T-helper 2 cell treated with Interferon-gamma antibody and Interleukin-4, amounts not matched to agents 5 μg/mL and 100 μg/mL, for 36 hours (primary cell): ENCODE results near the gene UBR2.
A peak's percentile ranks its signal among the peaks of the same experiment; 100 is the strongest.
"Not testable (repeated sequence)": the region's sequence is repeated elsewhere in the genome, so short reads cannot be mapped to it uniquely, and the experiment has no call there.

Experiments
- DNase-seq: peaks from one replicate; pipeline ENCODE4 v3.0.0; 2021; ENCODE audit warnings: low spot score
- H3K27ac Mint-ChIP-seq: one replicate; pipeline ENCODE4 v1.8.0; 2021; ENCODE audit warnings: mild to moderate bottlenecking, mixed read lengths
- H3K27me3 Mint-ChIP-seq: one replicate; pipeline ENCODE4 v1.8.0; 2021; ENCODE audit warnings: low read depth, mixed read lengths
- H3K36me3 Mint-ChIP-seq: one replicate; pipeline ENCODE4 v1.8.0; 2021; ENCODE audit warnings: low read depth, mixed read lengths
- H3K4me1 Mint-ChIP-seq: one replicate; pipeline ENCODE4 v1.8.0; 2021; ENCODE audit warnings: low read depth, mixed read lengths
- H3K4me3 Mint-ChIP-seq: one replicate; pipeline ENCODE4 v1.8.0; 2022; ENCODE audit warnings: mild to moderate bottlenecking, moderate library complexity, mixed read lengths
- H3K9me3 Mint-ChIP-seq: one replicate; pipeline ENCODE4 v1.8.0; 2021; ENCODE audit warnings: mixed read lengths

Gene UBR2

DNA sequence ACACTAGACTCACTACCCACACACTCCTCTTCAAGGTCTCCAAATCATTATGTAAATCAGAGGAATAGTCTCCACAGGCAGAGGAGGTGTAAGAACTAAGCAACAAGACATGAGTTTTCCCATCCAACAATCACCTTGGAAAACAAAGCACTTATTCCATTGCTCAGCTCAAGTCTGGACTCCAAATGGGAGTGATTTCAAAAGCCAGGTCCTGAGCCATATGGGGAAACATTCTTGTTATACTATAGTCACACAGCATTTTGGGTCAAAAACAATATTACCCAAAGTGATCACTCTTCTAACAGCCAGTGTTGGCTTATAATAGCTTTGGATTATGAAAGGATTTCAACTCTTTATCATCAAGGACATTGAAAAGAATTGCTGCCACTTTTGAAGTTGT is 162.2 kb downstream of the UBR2 start:
- Mint-ChIP-seq H3K9me3 (no peaks in the 10 kb centered on the region), H3K27me3 (no peaks in the 10 kb centered on the region), H3K4me3 (peak overlapping the region; percentile 85), H3K4me1 (peaks cover 15% of the 10 kb centered on the region), H3K27ac (peak overlapping the region; percentile 95), H3K36me3 (no peaks in the 10 kb centered on the region)
- no peak for DNase-seq

DNA sequence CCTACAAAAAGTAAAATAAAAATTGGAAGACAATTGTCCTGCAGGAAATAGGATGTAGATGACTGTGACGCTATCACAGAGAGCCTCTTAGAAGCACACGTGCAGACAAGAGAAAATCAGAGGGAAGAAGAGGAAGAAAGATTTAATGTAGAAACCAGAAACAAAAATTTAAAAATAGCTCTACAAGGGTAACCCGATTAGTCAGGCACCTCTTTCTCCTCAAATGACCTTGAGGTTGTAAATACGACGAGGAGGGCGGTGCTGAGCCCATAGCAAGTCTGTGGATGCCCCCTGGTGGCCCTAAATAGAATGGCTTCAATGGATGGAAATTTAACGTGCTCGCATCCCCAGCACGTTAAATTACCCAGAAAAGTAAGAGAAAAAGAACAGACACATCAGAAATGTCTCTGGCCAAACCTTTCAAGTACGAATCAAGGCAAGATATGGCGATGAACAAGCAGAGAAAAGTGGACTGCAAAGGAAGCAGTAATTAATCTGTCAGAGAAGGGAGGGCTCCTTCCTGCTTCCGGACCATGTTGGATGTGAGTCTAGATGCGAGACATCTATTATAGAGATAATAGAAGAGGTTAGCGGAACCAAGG is 162.8 kb downstream of the UBR2 start:
- H3K9me3 Mint-ChIP-seq = no peaks in the 10 kb centered on the region
- H3K27ac Mint-ChIP-seq = peak overlapping the region; percentile 95
- H3K27me3 Mint-ChIP-seq = no peaks in the 10 kb centered on the region
- peak overlapping the region; percentile 85 for H3K4me3 Mint-ChIP-seq
- peaks cover 15% of the 10 kb centered on the region for H3K4me1 Mint-ChIP-seq
- DNase-seq = peak; percentile 67
- H3K36me3 Mint-ChIP-seq = no peaks in the 10 kb centered on the region

DNA sequence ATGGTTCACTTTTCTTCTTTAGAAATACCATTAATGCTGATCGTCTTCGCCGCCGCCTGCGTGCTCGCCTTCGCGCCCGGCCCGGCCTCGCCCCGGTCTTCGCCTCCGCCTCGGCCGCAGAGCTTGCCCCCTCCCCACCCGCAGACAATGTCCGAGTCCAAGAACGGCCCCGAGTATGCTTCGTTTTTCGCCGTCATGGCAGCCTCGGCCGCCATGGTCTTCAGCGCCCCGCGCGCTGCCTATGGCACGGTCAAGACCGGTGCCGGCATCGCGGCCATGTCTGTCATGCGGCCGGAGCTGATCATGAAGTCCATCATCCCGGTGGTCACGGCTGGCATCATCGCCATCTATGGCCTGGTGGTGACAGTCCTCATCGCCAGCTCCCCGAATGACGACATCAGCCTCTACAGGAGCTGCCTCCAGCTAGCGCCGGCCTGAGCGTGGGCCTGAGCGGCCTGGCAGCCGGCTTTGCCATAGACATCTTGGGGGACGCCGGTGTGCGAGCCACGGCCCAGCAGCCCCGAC is 163.3 kb downstream of the UBR2 start:
- peak overlapping the region; percentile 85 for H3K4me3 Mint-ChIP-seq
- DNase-seq = no peak
- no peaks in the 10 kb centered on the region for H3K9me3 Mint-ChIP-seq
- H3K36me3 Mint-ChIP-seq = no peaks in the 10 kb centered on the region
- H3K27ac Mint-ChIP-seq = peak overlapping the region; percentile 95
- no peaks in the 10 kb centered on the region for H3K27me3 Mint-ChIP-seq
- H3K4me1 Mint-ChIP-seq = peaks cover 15% of the 10 kb centered on the region

DNA sequence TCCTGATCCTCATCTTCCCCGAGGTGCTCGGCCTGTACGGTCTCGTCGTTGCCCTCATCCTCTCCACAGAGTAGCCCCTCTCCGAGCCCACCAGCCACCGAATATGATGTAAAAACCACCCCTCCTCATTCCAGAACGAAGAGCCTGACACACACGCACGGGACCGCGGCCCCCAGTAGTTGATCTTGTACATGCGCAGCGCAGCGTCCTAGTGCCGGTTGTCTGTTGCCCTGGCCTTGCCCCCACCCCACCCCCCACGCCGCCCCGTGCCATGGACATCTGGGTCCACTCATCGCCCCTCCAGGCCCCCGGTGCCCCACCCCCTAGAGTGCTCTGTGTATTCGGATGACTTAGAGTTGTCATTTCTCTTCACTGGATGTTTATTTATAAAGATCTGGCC is 163.8 kb downstream of the UBR2 start:
- Mint-ChIP-seq H3K36me3 (no peaks in the 10 kb centered on the region), H3K27ac (peak overlapping the region; percentile 95), H3K27me3 (no peaks in the 10 kb centered on the region), H3K4me1 (peaks cover 15% of the 10 kb centered on the region), H3K9me3 (no peaks in the 10 kb centered on the region), H3K4me3 (peak overlapping the region; percentile 85)
- no peak for DNase-seq

DNA sequence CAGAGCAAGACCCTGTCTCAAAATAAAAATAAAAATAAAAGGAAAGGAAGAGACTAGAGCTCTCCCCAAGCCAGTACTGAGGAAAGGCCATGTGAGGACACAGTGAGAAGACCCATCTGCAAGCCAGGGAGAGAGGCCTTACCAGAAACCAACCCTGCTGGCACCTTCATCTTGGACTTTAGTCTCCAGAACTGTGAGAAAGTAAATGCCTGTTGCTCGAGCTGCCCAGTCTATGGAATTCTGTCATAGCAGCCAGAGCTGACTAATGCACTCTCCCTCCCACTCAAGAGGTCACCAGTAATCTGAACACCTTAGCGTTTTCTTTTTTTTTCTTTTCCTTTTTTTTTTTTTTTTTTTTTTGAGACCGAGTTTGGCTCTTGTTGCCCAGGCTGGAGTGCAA is 165.9 kb downstream of the UBR2 start:
- H3K27ac Mint-ChIP-seq = no peak overlapping the region

DNA sequence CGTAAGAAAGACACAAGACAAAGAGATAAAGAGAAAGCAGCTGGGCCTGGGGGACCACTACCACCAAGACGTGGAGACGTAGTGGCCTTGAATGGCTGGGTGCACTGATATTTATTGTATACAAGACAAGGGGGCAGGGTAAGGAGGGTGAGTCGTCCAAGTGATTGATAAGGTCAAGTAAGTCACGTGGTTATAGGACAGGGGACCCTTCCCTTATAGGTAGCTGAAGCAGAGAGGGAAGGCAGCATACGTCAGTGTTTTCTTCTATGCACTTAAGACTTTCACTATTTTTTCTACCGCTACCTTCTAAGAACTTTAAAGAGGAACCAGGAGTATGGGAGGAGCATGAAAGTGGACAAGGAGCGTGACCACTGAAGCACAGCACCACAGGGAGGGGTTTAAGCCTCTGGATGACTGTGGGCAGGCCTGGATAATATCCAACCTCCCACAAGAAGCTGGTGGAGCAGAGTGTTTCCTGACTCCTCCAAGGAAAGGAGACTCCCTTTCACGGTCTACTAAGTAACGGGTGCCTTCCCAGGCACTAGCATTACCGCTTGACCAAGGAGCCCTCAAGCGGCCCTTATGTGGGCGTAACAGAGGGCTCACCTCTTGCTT is 170.1 kb downstream of the UBR2 start:
- not testable (repeated sequence) for H3K4me3 Mint-ChIP-seq, H3K4me1 Mint-ChIP-seq, DNase-seq, H3K27ac Mint-ChIP-seq, H3K9me3 Mint-ChIP-seq, H3K27me3 Mint-ChIP-seq, H3K36me3 Mint-ChIP-seq

More for the DNA sequence above, 165.9 kb downstream of the UBR2 start:
- DNase-seq = no peak
- Mint-ChIP-seq H3K4me3 (no peak overlapping the region), H3K9me3 (no peaks in the 10 kb centered on the region), H3K27me3 (no peaks in the 10 kb centered on the region), H3K36me3 (no peaks in the 10 kb centered on the region), H3K4me1 (peaks cover 15% of the 10 kb centered on the region)

DNA sequence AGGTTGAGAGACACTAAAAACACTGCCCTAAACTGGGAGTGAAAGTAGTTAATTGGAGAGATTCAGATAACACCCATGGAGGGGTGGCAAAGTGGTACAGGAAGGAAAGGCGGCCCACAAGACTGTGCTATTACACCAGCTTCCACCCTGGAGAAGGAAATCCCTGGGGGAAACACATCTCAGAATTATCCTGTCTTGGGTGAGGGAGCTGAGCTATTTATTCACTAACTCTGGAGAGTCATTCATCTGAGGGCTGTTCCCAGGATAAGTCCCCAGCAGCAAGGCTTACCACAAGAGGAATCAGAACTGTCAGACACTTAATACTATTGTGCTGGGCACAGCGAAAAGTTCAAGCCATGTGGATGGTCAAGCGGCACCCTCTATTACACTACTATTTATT is 172.1 kb downstream of the UBR2 start:
- no peak for DNase-seq
- Mint-ChIP-seq H3K4me3 (no peak overlapping the region), H3K4me1 (no peaks in the 10 kb centered on the region), H3K9me3 (no peaks in the 10 kb centered on the region), H3K27me3 (peaks cover 12% of the 10 kb centered on the region), H3K36me3 (no peaks in the 10 kb centered on the region), H3K27ac (no peak overlapping the region)

DNA sequence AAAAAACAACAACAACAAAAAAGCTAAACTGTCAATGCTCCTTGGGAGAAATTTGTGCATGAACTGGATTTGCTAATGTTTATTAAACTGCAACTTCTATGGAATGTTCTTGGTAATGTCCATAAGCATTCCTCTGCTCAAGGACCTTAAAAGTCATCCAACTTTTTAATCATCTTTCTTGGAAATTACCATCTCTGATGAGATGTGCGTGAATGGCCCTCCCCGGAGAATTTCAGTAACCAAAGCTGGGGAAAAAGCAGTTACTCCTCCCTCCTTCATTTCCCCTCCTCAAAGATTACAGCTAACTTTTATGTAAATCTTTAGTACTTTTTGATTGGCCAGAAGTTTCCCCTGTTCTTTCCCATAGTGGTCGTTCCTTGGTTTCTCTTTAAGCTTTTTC is 176.9 kb downstream of the UBR2 start:
- no peak for DNase-seq
- Mint-ChIP-seq H3K36me3 (peaks cover 10% of the 10 kb centered on the region), H3K4me3 (no peak overlapping the region), H3K27me3 (peaks cover 12% of the 10 kb centered on the region), H3K9me3 (no peaks in the 10 kb centered on the region), H3K27ac (no peak overlapping the region), H3K4me1 (peaks cover 8% of the 10 kb centered on the region)

DNA sequence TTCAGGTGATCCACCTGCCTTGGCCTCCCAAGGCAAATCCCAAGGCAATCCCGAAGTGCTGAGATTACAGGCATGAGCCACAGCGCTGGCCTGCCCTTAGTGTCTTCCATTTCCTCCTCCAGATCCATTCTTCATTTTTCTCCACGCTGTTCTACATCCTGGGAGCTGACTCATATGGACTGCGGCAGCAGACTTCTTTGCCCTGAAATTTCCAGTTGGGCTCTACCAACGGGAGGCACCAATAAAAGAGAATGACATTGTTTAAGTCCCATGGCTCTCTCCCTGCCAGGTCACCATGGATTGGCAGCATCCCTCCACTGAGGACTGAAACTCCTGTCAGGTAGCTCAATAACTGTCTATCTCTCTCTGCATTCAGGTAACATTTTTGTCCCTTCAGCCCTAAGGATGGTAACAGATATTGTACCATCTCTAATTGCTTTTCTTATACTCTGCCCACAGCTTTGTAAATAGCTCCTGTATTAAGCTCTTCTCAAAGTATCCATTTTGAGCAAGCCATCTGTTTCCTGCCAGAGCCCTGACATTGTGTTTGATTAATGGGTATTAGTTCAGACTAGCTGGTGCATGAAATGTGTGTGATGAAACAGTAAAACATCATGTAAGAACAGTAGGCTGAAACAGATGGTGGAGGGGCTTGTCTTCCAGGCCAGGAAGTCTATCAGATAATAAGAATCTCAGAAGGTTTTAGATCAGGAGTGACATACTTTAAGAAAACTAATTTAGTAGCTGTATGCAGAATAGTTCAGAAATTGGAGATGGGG is 178.5 kb downstream of the UBR2 start:
- peaks cover 12% of the 10 kb centered on the region for H3K36me3 Mint-ChIP-seq
- DNase-seq = no peak
- no peaks in the 10 kb centered on the region for H3K9me3 Mint-ChIP-seq
- H3K27ac Mint-ChIP-seq = no peak overlapping the region
- H3K27me3 Mint-ChIP-seq = peaks cover 12% of the 10 kb centered on the region
- peaks cover 10% of the 10 kb centered on the region for H3K4me1 Mint-ChIP-seq
- H3K4me3 Mint-ChIP-seq = peak overlapping the region; percentile 12
